Stimulated activated CD4-positive, alpha-beta T cell treated with anti-CD3 and anti-CD28 coated beads, Interleukin-2, amount 100 ng/mL, for 24 hours (primary cell): ENCODE results near the gene CCS.
A peak's percentile ranks its signal among the peaks of the same experiment; 100 is the strongest.
"Not testable (repeated sequence)": the region's sequence is repeated elsewhere in the genome, so short reads cannot be mapped to it uniquely, and the experiment has no call there.

Experiments
- DNase-seq, 2 donors: peaks; one replicate each; pipeline ENCODE4 v3.0.0-alpha.2; 2020

CCS gene, protein sequence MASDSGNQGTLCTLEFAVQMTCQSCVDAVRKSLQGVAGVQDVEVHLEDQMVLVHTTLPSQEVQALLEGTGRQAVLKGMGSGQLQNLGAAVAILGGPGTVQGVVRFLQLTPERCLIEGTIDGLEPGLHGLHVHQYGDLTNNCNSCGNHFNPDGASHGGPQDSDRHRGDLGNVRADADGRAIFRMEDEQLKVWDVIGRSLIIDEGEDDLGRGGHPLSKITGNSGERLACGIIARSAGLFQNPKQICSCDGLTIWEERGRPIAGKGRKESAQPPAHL

DNA sequence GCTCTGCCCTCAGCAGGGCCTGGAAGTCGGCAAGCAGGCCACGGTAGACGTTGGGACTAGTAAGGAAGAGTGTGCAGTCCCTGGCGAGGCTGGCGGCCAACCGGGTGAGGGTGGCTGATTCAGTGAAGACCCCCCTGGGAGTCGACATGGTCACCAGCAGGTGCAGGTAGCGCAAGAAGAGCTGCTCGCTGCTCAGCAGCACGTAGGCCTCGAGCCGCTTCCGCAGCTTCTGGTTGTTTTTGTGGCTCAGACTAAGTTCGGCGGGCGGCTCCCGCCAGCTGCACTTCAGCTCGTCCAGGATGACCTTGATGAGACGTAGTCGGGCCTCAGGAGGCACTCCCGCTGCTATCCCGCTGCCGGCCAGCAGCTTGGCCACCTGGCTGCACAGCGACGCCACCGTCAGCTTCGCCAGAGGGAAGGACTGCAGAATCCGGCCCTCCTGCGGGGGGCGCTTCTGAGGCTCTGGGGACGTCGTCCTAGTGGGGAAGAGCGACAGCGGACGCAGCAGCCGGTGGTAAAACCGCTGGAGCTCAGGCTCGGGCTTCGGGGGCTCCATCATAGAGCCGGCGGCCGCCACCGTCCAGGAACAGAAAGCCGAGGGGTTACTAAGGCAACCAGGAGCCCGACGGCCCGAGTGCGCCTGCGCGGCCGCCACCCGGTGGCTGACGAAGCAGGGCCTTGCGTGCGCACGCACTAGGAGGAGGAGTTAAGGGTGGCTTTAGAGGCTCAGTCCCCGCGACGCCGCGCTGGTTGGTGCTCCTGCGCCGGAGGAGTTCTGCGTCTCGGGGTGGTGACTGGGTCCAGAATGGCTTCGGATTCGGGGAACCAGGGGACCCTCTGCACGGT lies at the start of gene CCS, which contains the start of gene CCDC87:
Gene CCS (plus strand): TSS at position 729 of the 846 bp plus-strand sequence. CDS start 77 bp downstream, at position 806.
Gene CCDC87 (minus strand): TSS at position 607 of the 846 bp plus-strand sequence. CDS start 48 bp downstream, at position 559.
- DNase-seq, result peak; percentile 99

GRCh38 chr11:66543263-66544107 lies 49.5 kb upstream of the CCS start:
- DNase-seq, result peak; percentile 39 to 56

- DNase-seq, result not testable (repeated sequence)
These were observed 48.0 kb upstream of the CCS start for GRCh38 chr11:66544952-66545351.

DNA sequence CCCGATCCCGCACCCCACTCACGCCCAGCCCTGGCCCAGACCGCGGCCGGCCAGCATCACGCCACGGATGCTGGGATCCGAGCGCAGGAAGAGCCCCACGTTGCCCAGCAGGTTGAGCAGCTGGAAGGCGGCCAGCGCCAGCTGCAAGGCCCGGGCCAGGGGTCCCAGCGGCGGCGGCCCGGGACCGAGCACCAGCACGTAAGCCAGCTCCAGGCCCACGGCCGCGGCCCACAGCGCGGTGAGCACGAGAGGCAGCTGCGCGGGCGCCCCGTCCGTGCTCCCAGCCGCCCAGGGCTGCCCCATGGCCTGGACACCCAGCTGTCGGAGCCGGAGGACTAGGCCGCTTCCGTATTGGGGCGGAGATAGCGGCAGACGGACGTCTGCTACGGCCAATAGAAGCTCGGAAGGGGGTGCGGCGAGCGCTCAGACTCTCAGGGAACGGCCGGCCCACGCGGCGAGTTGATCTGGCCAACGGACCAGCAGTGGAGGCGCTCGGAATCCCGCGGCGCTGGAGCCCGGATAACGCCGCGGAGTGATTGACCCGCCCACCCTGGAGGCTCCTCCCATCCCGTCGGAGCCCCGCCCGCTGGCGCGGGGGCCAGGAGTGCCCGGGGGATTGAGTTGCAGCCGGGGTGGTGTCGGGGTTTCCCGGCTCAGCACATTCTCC lies 47.2 kb upstream of the CCS start, which contains the start of gene ZDHHC24:
Gene ZDHHC24 (minus strand): TSS at position 348 of the 667 bp plus-strand sequence. CDS start 45 bp downstream, at position 303.
- DNase-seq, result peak; percentile 90 to 96

- peak in 1 of 2 donors; percentile 23 for DNase-seq
These were observed 46.5 kb upstream of the CCS start, which contains the start of gene ACTN3 for GRCh38 chr11:66546368-66546965. Gene ACTN3, plus strand, starts transcription at chr11:66546903. Its CDS starts 35 bp downstream, at chr11:66546938.

DNA sequence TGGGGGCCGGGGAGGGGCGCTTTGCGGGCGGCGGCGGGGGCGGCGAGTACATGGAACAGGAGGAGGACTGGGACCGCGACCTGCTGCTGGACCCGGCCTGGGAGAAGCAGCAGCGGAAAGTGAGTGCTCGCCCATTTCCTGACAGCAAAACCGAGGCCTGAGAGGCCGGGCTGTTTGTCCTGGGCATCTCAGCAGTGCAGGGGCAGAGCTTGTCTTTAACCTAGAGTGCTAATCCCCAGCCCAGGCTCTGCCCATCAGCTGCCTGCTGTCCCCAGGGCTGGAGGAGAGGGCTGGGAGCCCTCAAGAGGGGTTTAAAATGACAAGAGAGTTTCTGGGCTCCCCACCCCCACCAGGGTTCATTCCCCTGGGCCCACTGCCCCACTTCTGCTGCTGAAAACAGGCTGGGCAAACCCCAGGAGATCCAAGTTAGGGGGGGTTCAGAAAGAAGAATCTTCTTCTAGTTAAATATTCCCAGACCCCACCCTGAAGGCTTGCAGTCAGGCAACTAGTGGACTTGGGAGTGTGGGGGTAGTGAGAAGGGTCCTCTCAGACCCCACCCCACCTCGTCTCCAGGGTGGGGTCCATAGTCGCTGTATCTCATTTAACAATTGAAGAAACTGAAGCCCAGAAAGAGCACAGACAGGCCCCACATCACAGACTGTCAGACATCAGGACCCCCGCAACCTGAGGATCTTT lies 45.9 kb upstream of the CCS start:
- no peak for DNase-seq

GRCh38 chr11:66547662-66548009 lies 45.3 kb upstream of the CCS start:
- no peak for DNase-seq

- no peak for DNase-seq
These were observed 44.9 kb upstream of the CCS start for GRCh38 chr11:66548041-66548440.

GRCh38 chr11:66548774-66549630 lies 44.0 kb upstream of the CCS start:
- DNase-seq, result no peak

DNA sequence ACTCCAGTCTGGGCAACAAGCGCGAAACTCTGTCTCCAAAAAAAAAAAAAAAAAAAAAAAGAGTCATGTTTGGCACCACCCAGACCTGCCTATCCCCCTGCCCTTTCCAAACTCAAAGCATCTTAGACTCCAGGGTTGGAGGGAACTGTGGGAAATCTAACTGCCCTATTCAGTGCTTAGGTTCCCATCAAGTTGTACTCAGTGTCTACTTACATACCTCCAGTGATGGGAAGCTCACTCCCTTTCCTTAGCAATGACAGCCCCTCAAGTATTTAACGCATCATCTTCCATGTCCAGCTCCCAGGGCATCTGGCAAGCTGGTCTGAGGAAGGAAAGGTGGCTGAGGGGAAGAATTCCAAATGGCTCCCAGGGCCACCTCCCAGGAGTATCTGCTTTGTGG lies 43.3 kb upstream of the CCS start:
- DNase-seq, result no peak

DNA sequence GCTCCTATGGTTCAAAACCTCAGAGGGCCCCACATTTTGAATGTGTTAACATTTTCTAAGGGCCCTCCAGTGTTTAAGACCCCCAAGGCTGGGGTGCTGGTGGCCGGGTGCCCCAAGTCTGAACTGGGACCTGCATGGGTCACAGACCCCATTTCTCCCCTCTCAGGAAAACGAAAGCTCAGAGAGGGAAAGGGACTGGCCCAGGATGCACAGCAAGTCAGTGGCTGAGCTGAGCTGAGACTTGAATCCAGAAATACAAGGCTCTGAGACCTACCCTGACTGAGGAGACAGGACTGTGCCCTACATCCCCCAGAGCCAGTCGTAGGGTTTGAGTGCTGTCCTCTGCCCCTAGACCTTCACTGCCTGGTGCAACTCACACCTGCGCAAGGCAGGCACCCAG lies 42.1 kb upstream of the CCS start:
- DNase-seq, result no peak

DNA sequence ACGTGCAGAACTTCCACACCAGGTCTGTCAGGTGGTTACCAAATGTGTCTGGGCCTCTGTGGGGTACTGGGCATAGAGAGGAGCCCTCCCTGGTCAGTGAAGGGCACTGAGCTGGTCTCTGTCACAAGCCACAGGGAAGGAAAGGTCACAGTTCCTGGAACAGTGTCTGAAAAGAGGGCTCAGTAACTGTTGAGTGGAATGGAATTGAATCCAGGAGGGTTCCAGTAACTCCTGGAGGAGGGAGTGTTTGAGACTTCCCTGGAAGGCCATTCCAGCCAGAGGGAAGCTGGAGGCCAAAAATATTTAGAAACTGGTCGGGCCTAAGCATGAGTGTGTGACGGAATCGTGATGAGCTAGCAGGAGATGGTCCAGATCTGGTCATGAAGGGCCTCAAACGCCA lies 38.4 kb upstream of the CCS start:
- no peak for DNase-seq

- DNase-seq, result no peak
These were observed 37.6 kb upstream of the CCS start for GRCh38 chr11:66555416-66555815.

DNA sequence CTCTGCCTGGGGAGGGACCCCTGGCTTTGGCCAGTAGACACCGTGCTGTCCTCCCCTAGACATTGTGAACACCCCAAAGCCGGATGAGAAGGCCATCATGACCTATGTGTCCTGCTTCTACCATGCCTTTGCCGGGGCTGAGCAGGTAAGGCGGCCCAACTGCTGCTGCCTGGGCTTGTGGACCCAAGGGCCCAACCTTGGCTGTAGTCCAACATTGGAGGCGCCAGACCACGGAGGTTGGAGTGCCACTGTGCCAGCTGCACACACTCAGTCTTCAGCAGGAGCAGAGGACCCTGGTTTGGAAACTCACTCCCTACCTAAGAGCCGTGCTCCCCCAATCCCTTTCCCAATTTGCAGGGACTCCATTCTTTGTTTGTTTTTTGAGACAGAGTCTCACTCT lies 36.9 kb upstream of the CCS start:
- no peak for DNase-seq

DNA sequence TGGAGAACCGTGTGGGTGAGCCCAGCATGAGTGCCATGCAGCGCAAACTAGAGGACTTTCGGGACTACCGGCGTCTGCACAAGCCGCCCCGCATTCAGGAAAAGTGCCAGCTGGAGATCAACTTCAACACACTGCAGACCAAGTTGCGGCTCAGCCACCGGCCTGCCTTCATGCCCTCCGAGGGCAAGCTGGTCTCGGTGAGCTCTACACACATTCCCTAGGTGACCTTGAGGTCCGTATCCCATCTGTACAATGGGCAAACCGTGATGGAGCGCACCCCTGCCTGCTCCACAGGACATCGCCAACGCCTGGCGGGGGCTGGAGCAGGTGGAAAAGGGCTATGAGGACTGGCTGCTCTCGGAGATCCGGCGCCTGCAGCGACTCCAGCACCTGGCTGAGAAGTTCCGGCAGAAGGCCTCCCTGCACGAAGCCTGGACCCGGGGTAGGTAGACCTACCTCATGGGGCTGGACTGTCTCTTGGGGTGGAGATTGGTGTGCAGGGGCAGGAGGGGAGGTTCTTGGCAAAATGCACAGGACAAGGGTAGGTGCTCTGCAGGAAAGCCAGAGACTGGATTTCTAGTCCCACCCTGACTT lies 35.2 kb upstream of the CCS start:
- DNase-seq, result no peak

DNA sequence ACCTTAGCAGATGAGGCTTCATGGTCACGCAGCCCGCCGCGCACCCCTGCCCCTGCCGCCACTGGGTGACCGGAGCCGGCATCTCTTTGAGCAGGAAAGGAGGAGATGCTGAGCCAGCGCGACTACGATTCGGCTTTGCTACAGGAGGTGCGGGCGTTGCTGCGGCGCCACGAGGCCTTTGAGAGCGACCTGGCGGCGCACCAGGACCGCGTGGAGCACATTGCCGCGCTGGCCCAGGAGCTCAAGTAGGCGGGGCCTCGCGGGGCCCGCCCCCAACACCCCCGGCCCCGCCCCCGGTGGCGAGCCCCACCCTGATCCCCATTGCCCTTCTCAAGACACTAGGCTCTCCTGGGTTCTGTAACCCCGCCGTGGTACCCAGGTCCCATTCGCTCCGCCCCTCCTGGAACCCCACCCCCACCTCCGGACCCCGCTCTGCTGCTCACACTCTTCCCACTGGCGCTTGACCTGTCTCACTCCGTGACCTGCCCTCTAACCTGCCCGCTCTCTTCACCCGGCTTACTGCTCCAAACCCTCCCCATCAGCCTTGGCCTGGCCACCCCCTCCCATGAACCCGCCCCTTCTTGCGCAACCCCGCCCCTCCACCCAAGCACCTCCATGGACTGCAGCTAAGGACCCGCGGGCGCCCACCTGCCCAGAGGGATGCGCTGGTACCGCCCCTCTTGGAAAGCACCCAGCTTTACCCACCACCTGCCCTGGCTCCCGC lies 33.7 kb upstream of the CCS start:
- peak; percentile 36 to 46 for DNase-seq

- no peak for DNase-seq
These were observed 32.9 kb upstream of the CCS start for GRCh38 chr11:66559866-66560676.
